GM12874 (cell line): ENCODE measurements around the gene SLC17A4.

Experiments used
- TF ChIP-seq, protein P1 (sequence below): IDR thresholded peaks from 2 replicates; pipeline ENCODE4 v1.5.1; 2011; ENCODE audit warnings: low read depth, mild to moderate bottlenecking, control low read depth, low read length, moderate library complexity; ENCODE audit not compliant: insufficient read depth

Gene SLC17A4, protein sequence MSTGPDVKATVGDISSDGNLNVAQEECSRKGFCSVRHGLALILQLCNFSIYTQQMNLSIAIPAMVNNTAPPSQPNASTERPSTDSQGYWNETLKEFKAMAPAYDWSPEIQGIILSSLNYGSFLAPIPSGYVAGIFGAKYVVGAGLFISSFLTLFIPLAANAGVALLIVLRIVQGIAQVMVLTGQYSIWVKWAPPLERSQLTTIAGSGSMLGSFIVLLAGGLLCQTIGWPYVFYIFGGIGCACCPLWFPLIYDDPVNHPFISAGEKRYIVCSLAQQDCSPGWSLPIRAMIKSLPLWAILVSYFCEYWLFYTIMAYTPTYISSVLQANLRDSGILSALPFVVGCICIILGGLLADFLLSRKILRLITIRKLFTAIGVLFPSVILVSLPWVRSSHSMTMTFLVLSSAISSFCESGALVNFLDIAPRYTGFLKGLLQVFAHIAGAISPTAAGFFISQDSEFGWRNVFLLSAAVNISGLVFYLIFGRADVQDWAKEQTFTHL

DNA sequence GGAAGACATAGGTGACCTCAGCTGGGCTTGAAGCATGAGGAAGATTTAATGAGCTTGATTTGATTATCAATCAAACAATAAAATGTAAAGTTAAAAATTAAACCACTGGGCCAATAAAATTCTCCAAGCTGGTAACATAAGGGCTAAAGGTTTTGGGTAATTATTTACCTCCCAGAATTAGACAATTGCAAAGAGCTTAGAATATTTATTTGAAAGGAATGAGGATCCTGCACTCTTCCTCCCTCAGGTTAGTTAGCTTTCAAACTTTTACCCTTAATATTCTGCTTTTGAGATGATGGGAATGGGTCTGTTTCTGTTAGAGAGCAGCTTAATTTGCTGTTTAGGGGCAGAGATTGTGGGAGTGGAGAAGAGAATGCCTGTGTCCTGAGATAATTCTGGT is at the start of gene SLC17A4:
Gene SLC17A4 (plus strand): TSS at position 208 of the 400 bp plus-strand sequence. CDS start 7,221 bp downstream, outside the sequence.
- TF ChIP-seq, protein P1, sequence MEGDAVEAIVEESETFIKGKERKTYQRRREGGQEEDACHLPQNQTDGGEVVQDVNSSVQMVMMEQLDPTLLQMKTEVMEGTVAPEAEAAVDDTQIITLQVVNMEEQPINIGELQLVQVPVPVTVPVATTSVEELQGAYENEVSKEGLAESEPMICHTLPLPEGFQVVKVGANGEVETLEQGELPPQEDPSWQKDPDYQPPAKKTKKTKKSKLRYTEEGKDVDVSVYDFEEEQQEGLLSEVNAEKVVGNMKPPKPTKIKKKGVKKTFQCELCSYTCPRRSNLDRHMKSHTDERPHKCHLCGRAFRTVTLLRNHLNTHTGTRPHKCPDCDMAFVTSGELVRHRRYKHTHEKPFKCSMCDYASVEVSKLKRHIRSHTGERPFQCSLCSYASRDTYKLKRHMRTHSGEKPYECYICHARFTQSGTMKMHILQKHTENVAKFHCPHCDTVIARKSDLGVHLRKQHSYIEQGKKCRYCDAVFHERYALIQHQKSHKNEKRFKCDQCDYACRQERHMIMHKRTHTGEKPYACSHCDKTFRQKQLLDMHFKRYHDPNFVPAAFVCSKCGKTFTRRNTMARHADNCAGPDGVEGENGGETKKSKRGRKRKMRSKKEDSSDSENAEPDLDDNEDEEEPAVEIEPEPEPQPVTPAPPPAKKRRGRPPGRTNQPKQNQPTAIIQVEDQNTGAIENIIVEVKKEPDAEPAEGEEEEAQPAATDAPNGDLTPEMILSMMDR: no peak

DNA sequence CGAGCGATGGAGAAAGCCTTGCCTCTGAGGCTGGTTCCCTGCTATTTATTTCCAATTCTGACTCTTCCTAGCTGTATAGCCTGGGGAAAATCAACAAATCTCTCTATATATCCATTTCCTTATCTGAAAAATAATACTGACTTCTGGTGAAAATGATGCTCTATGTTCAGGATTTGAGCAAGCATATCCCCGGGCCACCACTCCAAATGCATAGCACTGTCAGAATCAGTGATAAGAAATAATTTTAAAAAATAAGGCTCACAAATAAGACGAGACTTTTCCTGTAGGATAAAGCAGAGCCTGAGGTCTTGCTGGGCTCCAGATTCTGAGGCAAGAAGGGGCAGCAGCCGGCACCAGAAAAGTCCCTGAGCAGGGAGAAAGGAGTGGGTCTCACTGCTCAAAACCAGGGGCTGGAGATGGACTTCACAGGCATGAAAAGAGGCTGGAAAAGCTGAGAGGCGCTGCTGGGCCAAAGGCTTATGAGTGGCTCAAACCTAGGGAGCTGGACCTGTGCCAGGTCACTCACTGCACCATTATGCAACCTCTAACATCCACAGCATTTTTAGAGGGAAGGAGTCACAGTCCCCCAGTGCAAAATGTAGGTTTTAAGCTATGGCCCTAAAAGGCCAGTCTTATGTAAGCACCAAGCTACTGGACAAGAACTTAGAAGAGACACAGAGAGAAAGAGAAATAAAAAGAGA is 48.1 kb upstream of the SLC17A4 start:
- TF ChIP-seq, protein P1: no peak

DNA sequence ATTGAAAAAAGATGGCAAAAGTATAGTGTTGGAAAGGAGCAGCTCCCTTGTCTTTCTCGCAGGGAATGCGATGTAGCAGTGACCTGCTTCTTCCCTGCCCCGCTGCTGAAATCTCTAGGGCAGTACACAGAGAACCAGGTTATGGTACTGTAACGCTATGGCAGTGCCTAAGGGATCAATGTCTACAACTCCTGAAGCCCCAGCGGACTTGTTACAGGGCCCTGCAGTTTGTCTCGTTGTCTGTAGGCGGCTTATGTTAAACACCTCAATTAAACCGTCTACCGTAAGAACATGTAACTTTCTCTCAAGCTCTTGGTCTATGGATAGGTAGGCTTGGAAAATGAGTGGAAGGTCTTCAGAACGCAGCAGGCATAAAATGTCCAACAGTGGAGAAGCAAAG is 44.8 kb upstream of the SLC17A4 start:
- TF ChIP-seq, protein P1: no peak

DNA sequence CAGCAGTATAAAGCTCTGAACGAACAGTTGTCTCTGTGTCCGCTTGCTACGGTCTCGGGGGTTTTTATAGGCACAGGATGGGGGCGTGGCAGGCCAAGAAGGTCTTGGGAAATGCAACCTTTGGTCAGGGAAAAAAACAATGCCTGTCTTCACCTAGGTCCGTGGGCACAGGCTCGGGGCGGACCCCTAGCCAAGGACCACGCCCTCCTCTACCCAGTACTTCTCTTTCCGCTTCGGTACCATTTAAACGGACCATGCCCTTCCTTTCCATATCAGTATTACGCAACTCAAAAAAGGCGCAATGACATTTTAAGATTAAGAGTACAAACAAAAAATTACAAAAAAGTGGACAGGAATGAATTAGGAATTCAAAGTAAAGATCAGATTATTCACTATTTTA is 44.3 kb upstream of the SLC17A4 start:
- TF ChIP-seq, protein P1: no peak

DNA sequence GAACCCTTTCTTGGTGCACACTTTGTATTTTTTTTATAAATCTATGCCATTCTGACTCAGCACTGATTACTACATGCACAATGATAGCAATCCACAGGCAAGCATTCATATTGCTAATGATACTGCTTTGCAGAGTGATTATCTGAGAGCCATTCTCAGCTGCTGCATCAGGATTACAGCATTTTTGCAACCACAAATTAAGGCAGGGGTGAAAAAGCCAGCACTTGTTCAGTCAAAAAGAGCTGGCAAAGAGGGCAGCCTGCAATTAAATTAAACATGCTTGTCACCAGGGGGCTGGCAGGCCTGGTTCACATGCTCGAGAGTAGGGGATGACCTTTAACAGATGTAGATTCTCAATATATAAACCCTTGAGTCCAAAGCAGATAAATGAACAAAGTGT is 40.7 kb upstream of the SLC17A4 start:
- TF ChIP-seq, protein P1: no peak

DNA sequence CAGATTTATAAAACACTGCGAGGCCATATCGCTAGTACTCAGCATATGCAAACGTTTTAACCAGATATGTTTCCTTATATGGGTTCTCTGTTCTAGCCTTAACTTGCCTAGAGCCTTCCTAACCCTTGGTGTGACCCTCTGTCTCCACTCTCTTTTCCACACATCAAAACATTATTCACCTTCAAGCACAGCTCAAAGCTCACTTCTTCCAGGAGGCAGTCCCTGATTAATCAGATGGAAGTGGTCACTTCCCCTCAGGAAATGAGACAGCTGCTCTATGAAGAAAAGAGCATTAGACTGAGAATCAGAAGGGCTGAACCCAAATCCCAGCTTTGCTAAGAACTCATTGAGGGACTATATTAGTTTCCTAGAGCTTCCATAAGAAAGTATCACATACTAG is 39.8 kb upstream of the SLC17A4 start:
- TF ChIP-seq, protein P1: no peak

DNA sequence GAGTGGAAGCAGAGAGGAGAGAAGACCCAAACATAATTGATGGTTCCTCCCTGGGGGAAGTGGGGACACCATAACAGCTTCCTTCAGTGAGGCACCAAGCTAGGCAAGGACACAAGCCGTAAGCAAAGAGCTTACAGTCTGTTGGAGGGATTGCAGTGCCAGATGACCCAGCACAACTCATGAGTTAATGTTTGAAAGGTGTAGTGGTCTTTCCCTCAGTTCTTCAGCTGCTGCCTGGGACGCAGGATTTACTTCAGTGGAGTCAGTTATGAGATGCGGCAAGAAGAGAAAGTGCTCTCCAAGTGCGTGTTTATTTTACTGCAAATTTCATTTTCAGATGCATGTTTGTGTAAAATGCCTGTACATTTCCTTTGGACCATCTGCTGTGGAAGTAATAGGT is 38.7 kb upstream of the SLC17A4 start:
- TF ChIP-seq, protein P1: no peak
